ENCODE measurements around the gene DDX41.
"Not testable (repeated sequence)": the region's sequence is repeated elsewhere in the genome, so short reads cannot be mapped to it uniquely, and the experiment has no call there.

The DDX41 gene

DNA sequence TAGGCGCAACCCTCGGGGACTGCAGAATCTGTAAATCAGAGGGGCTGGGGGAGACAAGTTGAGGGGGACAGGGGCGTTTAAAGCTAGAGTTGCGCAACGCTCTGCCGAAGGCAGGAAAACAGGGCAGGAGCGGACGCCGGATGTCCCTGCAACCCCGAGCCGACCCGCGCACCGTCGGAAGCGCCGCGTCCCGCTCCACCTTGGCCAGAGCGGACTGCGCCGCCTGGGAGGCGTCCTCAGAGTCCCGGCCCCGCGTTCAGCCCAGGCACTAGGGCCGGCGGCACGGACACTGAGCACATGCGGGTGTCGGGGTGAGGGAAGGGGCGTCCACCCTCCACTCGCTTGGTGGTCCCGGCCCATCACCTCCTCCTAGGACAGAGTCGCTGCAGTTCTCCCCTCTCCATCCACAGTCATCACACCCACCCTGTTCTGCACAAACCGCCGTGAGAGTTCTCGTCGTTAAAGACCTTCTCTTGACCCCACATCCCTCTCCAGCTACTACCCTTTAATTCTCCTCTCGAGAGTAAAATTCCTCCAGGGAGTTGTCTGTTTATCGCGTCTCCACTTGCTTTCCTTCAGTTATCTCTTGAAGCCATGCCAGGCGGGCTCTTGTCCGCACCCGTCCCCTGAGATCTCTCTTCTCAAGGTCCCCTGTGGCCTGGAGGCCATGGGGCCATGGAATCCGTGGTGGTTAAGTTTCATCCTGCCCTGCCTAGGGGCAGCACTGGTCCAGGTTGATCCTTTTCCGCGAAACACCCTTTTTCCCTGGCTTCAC lies 18.6 kb downstream of the DDX41 start:
- DNase-seq (ENCODE audit: low read depth in 3 of 3): no peak

DNA sequence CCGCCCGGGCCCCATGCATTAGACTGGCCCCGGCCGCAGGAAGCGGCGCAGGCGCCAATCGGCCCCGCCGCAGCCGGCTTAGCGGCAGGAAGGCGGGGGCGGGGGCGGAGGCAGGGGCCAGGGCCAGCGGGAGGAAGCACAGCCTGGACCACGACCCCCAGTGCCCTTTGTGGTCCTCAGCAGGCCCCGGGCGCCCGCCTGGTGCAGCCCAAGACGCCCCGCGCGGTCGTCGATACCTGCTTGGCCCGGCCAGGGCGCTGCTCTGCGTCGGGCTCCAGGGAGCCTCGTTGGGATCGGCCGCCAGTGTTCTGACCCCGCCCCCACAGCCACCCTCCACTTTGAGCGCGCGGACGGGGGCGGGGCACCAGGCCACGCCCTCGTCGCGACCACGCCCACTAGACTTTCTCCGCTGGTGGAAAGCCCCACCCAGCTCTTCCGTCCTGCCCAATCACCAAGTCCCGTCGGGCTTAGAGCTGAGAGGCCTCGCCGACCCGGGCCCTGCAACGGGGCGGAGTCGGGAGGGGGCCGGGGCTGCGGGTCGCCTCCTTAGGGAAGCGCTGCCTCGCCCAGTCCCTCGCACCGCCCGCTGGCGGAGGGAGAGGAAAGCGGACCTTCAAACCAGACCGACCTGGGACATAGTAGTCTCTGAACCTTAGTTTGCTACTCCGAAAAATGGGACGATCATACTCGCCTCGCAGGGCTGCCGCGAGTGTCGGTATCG lies 19.3 kb downstream of the DDX41 start, which contains the start of gene PDLIM7:
Gene PDLIM7, minus strand, starts transcription at position 313 of the 721 bp plus-strand sequence. CDS start 1,092 bp downstream, outside the sequence.
- DNase-seq (ENCODE audit: low read depth in 3 of 3): peak; percentile 86 to 90 (median 89)

- no peak for DNase-seq (ENCODE audit: low read depth in 3 of 3)
Measured at GRCh38 chr5:177496727-177497291, 20.0 kb downstream of the DDX41 start.

- no peak for DNase-seq (ENCODE audit: low read depth in 3 of 3)
Measured at GRCh38 chr5:177496070-177496726, 20.6 kb downstream of the DDX41 start.

GRCh38 chr5:177495243-177496060 lies 21.3 kb downstream of the DDX41 start:
- no peak for DNase-seq (ENCODE audit: low read depth in 3 of 3)

DNA sequence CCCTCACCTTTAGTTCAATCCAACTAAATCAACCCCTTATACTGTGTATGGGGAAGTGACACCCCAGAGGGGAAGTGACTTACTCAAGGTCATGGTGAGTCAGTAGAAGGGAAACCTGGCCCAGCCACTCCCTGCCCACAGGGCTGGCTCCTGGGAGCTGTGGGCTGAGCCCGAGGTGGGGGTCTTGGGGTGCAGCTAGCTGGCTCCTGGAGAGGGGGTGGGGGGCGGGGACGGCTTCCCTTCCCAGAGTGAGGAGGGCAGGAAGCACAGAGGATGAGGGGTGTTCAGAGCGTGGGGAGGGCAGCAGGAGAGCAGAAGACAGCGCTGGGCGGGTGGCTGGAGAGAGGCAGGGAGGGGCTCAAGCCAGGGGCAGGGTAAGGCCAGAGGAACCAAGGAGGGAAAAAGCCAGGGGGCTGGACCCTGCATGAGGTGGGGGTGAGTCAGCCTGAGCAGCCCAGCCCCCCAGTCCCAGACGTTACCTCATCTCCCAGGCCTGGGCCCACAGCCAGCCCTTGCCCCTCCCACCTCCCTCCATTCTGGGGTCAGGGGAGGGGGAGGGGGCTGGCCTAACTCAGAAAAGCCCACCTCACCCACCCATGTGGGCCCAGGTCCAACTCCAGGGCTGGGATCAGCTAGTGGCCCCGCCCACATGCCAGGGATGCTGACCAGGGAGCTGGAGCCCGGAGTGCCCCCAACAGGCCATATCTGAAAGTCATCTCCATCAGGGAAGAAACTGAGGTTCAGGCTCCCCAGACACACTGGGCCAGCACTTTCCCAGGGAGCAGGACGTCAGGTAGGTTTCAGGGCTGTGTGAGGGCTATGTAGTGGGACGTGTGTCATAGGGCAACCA lies 22.2 kb downstream of the DDX41 start:
- DNase-seq (ENCODE audit: low read depth in 3 of 3): no peak

DNA sequence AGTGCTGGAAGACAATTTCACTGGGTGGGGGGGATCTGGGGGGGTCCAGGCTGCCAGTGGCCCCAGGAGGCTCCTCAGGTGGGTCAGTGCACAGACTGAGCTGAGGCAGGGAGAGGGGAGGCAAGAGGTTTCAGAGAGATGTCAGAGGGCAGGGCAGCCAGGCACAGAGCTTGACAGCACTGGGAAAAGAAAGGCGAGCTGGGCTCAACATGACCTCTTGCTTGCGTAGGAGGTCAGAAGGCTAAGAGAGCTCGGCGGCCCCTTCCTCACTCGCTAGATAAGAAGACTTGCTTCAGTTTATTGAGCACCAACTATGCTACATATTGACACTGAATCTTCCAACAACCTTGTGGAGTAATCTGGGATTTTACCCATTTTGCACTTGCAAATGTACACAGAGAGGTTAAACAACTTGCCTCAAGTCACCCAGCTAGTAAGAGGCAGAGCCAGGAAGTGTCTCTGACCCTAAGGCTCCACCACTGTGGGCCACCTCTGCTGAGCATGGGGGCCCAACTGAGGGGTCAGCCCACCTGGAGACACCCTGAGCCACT lies 22.9 kb downstream of the DDX41 start:
- DNase-seq (ENCODE audit: low read depth in 3 of 3): no peak

DNA sequence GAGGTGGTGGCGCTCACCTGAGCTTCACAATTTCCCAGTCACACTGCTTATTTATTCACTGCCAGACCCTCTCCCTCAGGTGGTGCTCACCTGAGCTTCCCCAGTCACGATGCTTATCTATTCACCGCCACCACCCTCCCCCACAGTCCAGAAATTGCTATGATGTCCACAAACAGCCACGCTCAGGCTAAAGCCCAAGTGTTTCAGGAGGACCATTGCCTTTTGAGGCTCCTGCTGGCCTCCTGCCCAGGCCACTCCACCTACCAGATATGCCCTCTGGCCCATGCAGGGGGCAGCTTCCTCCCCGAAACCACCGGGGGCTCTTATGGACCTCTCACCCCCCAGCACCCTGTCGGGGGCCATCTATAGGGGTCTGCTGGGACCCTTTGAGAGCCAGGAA lies 23.9 kb downstream of the DDX41 start:
- no peak for DNase-seq (ENCODE audit: low read depth in 3 of 3)

- DNase-seq (ENCODE audit: low read depth in 3 of 3): no peak
Measured at GRCh38 chr5:177491983-177492746, 24.6 kb downstream of the DDX41 start.

- DNase-seq (ENCODE audit: low read depth in 3 of 3): no peak
Measured at GRCh38 chr5:177491429-177491945, 25.3 kb downstream of the DDX41 start.

DNA sequence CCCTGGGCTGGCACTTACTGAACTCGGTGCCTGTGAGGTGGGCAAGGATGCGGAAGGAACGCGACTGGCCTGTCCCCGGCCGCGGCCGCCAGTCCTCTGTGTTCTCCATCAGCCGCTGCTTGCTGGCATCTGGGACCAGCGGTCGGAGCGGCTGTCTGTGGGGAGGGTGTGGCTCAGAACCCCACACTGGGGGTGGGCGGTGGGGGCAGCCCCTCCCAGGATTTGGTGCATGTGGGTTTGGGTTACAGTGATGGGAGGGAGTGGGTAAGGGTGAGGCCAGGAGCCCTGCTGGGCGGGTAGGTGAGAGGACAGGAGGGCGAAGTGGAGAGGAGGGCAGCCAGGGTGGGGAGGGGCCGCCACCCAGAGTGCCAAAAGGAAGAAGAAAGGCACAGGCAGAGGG lies 25.8 kb downstream of the DDX41 start:
- no peak for DNase-seq (ENCODE audit: low read depth in 3 of 3)

DNA sequence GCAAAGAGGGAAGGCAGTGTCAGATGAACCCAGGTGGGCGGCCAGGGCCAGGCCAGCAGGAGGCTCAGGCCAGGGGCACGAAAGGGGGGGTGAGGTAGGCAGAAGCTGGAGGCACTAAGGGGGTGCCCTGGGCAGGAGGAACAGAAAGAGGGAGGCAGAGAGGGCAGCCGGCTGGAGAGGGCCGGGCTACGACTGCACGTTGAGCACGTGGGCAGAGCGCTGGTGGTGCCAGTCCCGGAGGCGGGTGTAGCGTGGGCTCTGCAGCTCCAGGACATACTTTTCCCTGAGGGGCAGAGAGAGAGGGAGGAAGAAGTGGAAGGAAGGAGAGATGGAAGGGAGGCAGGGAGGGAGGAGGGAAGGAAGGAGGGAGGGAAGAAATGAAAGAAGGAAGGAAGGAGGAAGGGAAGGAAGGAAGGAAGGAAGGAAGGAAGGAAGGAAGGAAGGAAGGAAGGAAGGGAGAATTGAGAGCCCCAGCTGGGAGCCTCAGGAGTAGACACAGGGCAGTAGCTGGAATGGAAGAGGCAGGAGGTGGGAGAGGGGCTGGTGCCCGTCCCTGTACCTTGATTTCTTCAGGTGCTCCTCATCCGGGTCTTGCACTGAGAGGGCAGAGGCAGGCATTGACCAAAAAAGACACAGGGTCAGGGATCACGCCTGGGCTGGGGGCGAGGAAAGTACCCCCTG lies 26.3 kb downstream of the DDX41 start:
- no peak for DNase-seq (ENCODE audit: low read depth in 3 of 3)

DNA sequence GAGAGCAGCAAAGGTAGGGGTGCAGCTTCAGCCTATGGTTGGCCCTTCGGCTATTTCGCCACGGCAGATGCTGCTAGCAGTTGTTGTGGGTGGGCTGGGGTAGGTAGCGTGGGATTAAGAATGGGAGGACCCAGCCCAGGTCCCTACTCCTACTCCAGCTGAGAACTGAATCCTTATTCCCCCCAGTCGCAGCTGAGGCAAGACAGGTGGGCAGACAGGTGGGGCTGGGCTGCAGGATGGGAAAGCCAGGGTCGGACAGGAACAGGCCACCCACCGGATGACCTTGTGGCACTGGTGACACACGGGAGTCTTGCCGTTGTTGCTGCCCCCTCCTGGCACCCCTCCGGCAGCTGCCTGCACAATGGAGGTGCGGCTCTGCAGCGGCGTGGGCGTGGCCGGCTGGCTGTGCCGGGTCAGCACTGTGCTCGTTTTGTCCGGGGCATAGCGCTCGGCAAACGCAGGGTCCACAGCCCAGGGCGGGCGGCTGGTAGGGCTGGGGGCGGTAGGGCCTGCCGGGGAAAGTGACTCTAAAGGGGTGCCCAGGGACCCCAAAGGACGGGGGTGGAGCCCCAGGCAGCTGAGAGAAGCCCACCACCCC lies 27.5 kb downstream of the DDX41 start:
- DNase-seq (ENCODE audit: low read depth in 3 of 3): no peak

DNA sequence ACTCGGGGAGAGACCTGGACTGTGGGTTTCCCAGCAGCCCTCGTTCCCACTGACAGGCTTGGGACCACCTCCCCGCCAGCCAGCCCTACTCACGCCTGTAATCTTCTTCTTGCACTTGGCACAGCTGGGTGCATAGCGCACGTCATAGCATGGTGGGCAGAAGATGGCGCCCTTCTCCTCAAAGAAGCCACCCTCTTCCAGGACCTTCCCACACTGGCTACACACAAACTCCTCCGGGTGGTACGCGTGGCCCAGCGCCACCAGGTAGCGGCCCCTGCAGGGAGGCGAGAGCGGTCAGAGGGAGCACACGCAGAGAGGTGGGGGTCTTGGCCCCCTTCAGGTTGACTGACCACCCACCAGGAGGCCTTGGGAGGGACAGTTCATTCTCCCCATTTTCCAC lies 28.8 kb downstream of the DDX41 start:
- DNase-seq (ENCODE audit: low read depth in 3 of 3): no peak

GRCh38 chr5:177487144-177487543 lies 29.6 kb downstream of the DDX41 start:
- no peak for DNase-seq (ENCODE audit: low read depth in 3 of 3)

GRCh38 chr5:177486256-177486655 lies 30.5 kb downstream of the DDX41 start:
- no peak for DNase-seq (ENCODE audit: low read depth in 3 of 3)

DNA sequence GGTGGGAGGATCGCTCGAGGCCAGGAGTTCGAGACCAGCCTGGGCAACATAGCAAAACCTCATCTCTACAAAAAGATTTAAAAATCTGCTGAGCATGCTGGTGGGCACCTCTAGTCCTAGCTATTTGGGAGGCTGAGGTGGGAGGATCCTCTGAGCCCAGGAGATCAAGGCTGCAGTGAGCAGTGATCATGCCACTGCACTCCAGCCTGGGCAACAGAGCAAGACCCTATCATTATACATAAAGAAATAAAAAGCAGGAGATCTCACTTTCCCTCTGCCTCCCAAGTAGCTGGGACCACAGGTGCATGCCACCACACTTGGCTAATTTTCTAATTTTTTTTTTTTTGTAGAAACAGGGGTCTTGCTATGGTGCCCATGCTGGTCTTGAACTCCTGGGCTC lies 31.0 kb downstream of the DDX41 start:
- DNase-seq (ENCODE audit: low read depth in 3 of 3): not testable (repeated sequence)

GRCh38 chr5:177484902-177485549 lies 31.7 kb downstream of the DDX41 start:
- DNase-seq (ENCODE audit: low read depth in 3 of 3): no peak
